H1 (cell line): Measurements from ENCODE around the gene LCE4A. TPM values are rescaled to one million over a fixed set of nuclear protein-coding genes. Genes with fewer than 3 reads are reported as not detected.

Experiments used
- CREB1 ChIP-seq: IDR thresholded peaks from 2 replicates; pipeline ENCODE4 v1.6.1; 2012; ENCODE audit warnings: inconsistent platforms
- FOSL1 ChIP-seq: IDR thresholded peaks from 2 replicates; pipeline ENCODE4 v1.6.1; 2011; ENCODE audit warnings: mild to moderate bottlenecking, low read depth, low read length, moderate library complexity; ENCODE audit not compliant: insufficient read depth
- SAP30 ChIP-seq: fragments of 300-600 bp; sonication (generic); IDR thresholded peaks from 2 replicates; pipeline ENCODE4 v1.7.1; 2012; ENCODE audit warnings: low read length, moderate library complexity, mild to moderate bottlenecking, inconsistent platforms; ENCODE audit not compliant: insufficient read depth, insufficient replicate concordance
- SIX5 ChIP-seq: IDR thresholded peaks from 2 replicates; pipeline ENCODE4 v1.6.1; 2011; ENCODE audit warnings: mild to moderate bottlenecking, low read depth, low read length
- SUZ12 ChIP-seq: fragments of 200-600 bp; sonication (generic); IDR thresholded peaks from 2 replicates; pipeline ENCODE4 v1.6.1; 2012; ENCODE audit warnings: mild to moderate bottlenecking, inconsistent platforms, low read length, moderate library complexity, mixed read lengths
- polyA plus RNA-seq, 7 experiments: library from polyadenylated mRNA; depleted of rRNA in 3 of 7; stranded (reverse) in 5 of 7; unstranded in 2 of 7; fragments of >200 nt in 5 of 7; fragments of 200-250 nt in 2 of 7; gene quantifications; 1 replicate in 5 of 7; 2 replicates in 1 of 7; 4 replicates in 1 of 7; pipeline versions ENCODE4 v1.2.1 to v1.2.3, GENCODE V29; 2011 to 2013; ENCODE audit warnings: missing spikeins in 2 of 7, mixed read lengths in 2 of 7
- total RNA-seq: library from RNA; stranded (reverse); fragmentation: NEBNext Ultra II Directional; extraction: Animal tissue kit (Norgen Biotek cat#: 25700); gene quantifications from 2 replicates; pipeline ENCODE4 v1.2.1, GENCODE V29; 2021

LCE4A gene
- total and polyA plus RNA-seq, 2 of the 8 experiments (the other 6 are each of a cell fraction or from before 2014, with no cell fraction given) = not detected

DNA sequence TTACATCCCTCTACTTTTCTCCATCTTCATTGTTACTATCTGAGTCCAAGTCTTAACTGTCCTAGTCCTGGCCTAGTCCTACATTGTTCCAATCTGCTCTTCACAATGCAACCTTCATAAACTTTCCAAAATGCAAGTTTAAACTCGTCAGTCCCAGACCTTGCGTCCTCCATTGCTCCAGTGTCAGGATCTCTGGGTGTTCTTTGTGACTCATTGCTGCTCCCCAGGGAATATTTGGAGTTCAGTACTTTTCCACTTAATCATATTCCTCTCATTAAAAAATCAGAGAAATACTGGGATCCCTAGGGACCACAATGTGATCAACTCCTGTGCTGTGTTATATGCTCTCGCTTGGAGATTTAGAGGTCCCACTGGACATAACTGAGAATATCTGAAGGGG is 31.9 kb downstream of the LCE4A start (continued):
- TF ChIP-seq SAP30 = no peak
- TF ChIP-seq SIX5 = no peak
- no peak for TF ChIP-seq FOSL1
- no peak for TF ChIP-seq SUZ12
- TF ChIP-seq CREB1 = no peak
- TF ChIP-seq, all 59 proteins: peak for 0
